Mammary epithelial cell (primary cell): ENCODE results near the gene PAX5.

Experiments
- CTCF ChIP-seq, 2 donors: IDR thresholded peaks in 1 of 2; conservative IDR thresholded peaks in 1 of 2; 2 replicates each; pipeline ENCODE4 v1.5.1; 2011 to 2012; ENCODE audit warnings: inconsistent platforms in 2 of 2, low read length in 2 of 2, mild to moderate bottlenecking in 2 of 2, control low read depth in 1 of 2, low read depth in 1 of 2; ENCODE audit not compliant: insufficient read depth in 1 of 2; ENCODE audit errors: extremely low read depth in 1 of 2
- EZH2 ChIP-seq: IDR thresholded peaks from 2 replicates; pipeline ENCODE4 v1.6.1; 2012; ENCODE audit warnings: low read length, inconsistent platforms, borderline replicate concordance

GRCh38 chr9:36894695-36895310 is 139.3 kb downstream of the PAX5 start:
- no peak for TF ChIP-seq CTCF (conservative IDR thresholded peaks at IDR 0.05 in 1 of 2, IDR thresholded peaks at IDR 0.05 in 1 of 2; ENCODE audit: extremely low read depth in 1 of 2, insufficient read depth in 1 of 2, low read depth in 1 of 2, low read length in 2 of 2)
- no peak for TF ChIP-seq EZH2
